GM19397 (cell line): ENCODE results near the gene FBLN2.

Experiments used
- ATAC-seq: cut with Tn5 transposase; IDR thresholded peaks from one replicate; pipeline ENCODE4 v1.9.1; 2021; ENCODE audit warnings: mild to moderate bottlenecking, moderate library complexity; ENCODE audit not compliant: unreplicated experiment

The FBLN2 gene

DNA sequence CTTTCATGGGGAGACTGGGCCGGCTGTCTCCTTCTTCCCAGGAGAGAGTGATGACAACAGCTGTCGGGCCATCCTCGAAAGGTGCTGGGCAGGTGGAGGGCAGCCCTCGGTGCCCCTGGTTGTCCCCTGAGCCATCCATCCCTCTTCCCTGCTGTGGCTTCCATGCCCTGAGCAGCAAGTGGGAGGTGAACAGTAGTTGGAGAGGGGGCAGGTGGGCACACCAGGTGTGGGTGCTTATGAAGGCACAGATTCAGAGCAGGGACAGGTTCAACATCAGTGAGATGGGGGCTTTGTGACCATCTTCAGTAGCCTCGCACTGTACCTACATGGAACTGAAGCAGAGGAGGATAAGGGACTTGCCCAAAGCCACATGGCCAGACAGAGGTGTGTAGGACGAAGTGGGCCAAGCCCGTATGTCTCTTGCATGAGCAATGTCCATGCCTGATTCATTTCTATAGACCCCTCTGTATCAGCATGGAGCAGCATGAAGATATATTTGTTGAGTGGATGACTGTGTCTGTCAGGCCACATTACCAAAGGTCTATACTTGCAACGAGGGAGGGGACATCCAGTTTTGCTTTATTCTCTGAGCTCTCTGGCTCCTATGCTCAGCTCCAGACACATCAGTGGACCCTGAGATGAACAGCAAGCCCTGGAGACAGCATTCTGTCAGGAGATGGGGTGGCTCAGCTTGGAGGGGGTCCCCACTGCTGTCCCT, 107.8 kb downstream of the FBLN2 start:
- ATAC-seq, result no peak

DNA sequence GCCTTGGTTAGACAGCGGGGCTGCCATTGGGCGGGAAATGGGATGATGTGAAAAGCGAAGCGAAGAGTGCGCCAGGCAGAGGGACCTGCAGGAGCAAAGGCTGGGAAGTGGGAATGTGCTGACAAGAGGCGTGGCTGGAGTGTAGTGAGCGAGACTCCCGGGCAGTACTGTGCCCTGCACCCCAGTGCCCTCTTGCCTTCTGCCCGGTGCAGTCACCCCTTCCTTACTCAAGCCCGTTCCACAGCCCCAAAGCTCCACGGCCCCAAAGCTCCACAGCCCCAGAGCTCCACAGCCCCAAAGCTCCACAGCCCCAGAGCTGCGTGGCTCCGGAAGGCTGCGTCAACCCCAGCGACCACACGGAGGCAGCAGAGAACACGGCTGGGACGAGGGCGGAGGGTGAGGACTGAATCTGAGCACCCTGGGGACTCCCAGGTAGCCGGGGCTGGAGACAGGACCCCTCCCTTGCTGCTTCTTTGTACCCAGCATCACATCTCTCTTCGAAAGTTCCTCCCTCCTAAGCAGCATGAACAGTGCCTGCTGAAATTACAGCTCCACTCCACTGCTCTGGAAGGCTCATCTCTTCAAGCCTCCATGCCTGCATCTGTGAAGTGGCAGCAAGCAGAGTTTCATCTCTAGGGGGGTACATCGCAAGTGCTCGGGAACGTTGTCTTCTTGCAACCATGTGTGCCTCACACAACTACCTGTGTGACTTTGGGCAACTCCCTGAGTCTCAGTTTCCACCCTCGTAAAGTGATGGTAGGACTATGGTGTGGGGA, 108.9 kb downstream of the FBLN2 start:
- peak; percentile 74 for ATAC-seq

- no peak for ATAC-seq
Measured at GRCh38 chr3:13658681-13659080, 109.8 kb downstream of the FBLN2 start.

DNA sequence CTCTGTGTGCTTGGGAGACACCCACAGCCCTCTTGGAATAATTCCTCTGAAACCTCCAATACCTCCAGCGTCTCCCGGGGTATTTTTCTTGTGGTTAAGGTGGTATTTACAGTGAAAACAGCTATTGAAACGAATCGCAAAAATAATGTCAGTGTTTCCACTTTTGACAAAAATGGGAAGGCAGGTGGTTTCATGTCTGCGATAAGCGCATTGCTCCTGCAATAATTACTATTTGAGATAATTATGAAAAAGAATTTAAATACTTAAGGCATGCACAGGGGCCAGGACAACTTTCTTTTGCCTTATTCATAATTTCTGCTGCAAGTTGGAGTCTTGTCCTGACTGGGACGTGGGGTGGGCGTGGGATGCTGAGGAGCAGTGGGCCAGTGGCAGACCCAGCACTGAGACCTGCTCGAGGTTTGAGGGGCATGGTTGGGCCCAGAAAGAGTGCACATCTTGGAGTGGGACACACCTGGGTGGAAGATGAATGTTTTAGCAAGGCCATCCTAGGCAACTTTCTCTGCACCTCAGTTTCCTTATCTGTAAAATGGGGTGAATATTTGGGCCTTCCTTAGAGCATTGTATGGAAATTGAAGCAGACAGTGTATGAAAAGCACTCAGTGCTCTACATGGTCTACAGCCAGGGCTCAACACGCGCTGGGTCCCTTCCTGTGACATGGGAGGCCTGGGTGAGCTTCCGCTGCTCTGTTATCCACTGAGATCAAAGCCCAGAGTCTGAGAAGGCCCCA, 110.5 kb downstream of the FBLN2 start:
- ATAC-seq, result no peak

- no peak for ATAC-seq
Measured at GRCh38 chr3:13660042-13660874, 111.3 kb downstream of the FBLN2 start.

- no peak for ATAC-seq
Measured at GRCh38 chr3:13661121-13661520, 112.2 kb downstream of the FBLN2 start.

GRCh38 chr3:13662238-13662847, 113.4 kb downstream of the FBLN2 start:
- no peak for ATAC-seq

DNA sequence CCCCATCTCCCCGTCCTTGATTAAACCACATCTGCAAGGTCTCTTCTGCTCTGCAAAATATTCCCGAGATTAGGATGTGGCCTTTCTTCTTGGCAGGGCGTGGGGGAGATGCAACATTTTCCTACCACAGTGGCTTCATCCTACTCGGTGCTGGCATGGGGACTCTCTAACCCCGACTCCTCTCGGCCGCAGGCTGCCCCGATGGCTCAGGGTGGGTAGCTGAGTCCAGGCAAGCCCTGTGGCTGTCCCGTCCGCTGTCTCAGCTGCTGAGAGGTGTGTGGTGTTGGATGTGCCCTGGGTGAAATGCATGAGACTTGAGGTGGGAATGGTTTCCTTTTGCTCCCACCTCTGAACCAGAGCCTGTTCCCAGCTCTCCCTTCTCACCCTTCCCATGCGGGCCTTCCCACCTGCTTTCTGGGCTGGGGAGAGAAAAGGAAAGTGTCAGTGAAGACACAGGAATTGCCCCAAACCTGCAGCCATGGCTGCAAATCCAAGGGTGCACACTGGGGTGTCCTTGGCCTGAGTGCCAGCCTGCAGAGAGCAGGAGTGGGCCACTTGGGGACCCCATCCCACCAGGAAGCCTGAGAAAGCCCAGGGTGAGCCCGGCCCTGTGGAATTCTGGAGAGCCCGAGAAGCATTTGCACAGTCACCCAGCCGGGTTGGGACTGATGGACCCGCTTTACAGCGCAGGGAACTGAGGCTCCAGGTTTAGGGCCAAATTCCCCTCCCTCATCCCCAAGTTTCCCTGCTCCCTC, 115.0 kb downstream of the FBLN2 start:
- ATAC-seq, result no peak

DNA sequence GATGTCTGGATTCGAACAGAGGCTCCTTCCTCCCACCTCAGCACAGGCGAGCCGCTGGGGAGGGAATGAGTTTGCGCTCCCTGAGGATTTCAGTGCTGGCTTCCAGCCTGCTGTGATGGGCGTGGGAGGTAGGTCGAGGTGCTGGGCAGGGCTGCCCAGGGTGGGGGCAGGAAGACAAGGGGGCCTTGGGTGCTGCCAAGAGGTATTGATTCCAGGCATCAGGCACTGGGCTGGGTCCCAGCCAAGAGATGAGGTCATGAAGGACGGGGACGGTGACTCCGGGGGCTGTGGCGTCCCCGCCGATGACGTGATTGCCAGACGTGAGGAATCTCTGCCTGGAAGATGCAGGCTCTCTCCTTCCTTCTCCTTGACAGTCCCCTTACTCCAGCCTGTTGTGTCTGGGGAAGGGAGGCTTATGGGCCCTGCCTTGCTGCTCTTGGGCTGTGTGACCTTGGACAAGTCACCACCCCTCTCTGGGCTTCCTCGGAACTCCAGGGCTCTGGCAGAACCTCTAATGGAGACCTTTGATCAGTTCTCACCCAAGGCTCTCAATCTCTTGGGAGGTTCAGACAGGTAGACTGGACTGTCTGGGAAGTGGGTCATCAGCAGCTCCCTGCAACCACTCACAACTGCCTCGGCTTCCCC, 116.8 kb downstream of the FBLN2 start:
- ATAC-seq, result no peak

GRCh38 chr3:13666227-13666619, 117.3 kb downstream of the FBLN2 start:
- ATAC-seq, result no peak

DNA sequence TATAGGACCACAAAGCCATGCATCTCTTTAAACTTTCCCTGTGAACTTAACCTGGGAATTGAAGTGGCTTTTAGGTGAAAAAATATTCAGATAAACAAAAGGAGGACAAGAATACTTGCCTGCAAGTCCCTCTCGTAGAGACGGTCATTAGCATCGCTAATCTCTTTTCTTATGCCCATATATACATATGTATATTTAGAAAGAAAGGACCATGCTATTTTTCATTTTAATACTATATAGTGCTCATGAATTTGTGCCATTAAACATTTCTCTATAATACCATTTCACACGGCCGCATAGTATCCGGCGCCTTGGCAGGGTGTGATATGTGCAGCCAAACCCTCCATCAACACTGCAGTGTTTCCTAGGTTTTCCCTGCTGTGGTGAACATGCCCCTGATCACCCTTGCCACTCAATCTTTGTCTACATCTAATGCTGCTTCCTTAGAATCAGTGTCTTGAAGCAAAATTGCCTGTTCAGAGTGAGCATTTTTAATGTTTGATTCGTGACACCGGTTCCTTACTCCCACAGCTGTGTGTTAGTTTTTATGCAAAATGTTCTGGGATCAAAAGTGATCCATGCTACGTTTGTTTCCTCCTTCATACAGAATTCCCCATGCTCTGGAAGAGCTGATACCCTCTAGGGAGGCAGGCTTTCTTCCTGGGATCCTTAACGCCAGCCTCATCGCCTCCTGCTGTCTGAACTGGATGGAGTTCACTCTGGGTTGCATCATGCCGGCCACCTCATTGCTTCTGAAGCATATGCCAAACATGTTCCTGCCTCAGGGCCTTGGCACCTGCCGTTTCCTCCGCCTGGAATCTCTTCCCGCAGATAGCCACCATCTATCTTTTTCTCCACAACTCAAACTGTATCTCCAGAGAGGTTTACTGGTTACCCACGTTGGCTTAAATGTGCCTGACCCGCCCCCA, 118.1 kb downstream of the FBLN2 start:
- no peak for ATAC-seq

- ATAC-seq, result no peak
Measured at GRCh38 chr3:13668136-13668535, 119.2 kb downstream of the FBLN2 start.

- no peak for ATAC-seq
Measured at GRCh38 chr3:13669457-13669856, 120.5 kb downstream of the FBLN2 start.

- no peak for ATAC-seq
Measured at GRCh38 chr3:13670292-13670691, 121.4 kb downstream of the FBLN2 start.

- ATAC-seq, result no peak
Measured at GRCh38 chr3:13671482-13672233, 122.7 kb downstream of the FBLN2 start.

GRCh38 chr3:13673207-13673606, 124.3 kb downstream of the FBLN2 start:
- no peak for ATAC-seq

GRCh38 chr3:13674538-13675185, 125.7 kb downstream of the FBLN2 start:
- no peak for ATAC-seq
